Spleen (tissue), 7 donors: ENCODE results near the gene KLF6.

Source experiments
- POLR2A ChIP-seq, 3 donors: fragments of 450-650 bp; IDR thresholded peaks; one replicate each; pipeline ENCODE4 v1.5.1; 2017; ENCODE audit warnings: antibody characterized with exemption in 3 of 3, mild to moderate bottlenecking in 1 of 3
- POLR2AphosphoS5 ChIP-seq, 3 donors: sonication (generic); formaldehyde crosslinking; IDR thresholded peaks; one replicate each; pipeline ENCODE4 v1.5.1; 2017; ENCODE audit warnings: antibody characterized with exemption in 3 of 3
- TF ChIP-seq, protein P1 (sequence below), 11 experiments: fragments of 200-600 bp in 7 of 11; fragments of 450-650 bp in 4 of 11; sonication (generic) in 4 of 11; IDR thresholded peaks in 8 of 11; conservative IDR thresholded peaks in 3 of 11; 1 replicate in 7 of 11; 2 replicates in 4 of 11; pipeline versions ENCODE4 v1.4.0 to v1.8.0; 2016 to 2021; ENCODE audit warnings: antibody characterized with exemption in 11 of 11, inconsistent platforms in 4 of 11, mild to moderate bottlenecking in 1 of 11
- donor health status: DM: no; HTN: no; CAD: no; lungs with moderate emphysema.
- donor health status: DM: no; HTN: no; CAD: no.
- donor health status: DM: no; HTN: no; CAD: no.

DNA sequence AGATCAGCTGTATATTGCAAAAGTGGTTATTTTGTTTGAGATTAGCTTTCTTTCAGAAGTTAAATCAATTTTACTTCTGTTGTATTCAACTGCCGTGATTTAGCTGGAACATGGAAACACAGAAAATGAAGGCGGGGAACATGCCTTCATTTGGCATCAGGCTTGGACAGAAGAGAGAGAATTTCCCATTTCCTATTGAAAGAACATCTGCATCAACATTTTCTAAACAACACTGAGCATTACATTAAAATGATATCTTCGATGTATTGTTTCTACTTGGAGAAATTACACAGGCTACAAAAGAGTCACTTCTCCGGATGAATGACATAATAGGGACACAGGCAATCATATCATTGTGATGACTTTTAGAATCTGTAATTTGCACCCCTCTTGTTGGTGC lies 46.6 kb upstream of the KLF6 start:
- no peak for TF ChIP-seq POLR2A (IDR thresholded peaks at IDR 0.05)
- TF ChIP-seq, protein P1, sequence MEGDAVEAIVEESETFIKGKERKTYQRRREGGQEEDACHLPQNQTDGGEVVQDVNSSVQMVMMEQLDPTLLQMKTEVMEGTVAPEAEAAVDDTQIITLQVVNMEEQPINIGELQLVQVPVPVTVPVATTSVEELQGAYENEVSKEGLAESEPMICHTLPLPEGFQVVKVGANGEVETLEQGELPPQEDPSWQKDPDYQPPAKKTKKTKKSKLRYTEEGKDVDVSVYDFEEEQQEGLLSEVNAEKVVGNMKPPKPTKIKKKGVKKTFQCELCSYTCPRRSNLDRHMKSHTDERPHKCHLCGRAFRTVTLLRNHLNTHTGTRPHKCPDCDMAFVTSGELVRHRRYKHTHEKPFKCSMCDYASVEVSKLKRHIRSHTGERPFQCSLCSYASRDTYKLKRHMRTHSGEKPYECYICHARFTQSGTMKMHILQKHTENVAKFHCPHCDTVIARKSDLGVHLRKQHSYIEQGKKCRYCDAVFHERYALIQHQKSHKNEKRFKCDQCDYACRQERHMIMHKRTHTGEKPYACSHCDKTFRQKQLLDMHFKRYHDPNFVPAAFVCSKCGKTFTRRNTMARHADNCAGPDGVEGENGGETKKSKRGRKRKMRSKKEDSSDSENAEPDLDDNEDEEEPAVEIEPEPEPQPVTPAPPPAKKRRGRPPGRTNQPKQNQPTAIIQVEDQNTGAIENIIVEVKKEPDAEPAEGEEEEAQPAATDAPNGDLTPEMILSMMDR (IDR thresholded peaks at IDR 0.05 in 8 of 11, conservative IDR thresholded peaks at IDR 0.05 in 3 of 11), result no peak
- no peak for TF ChIP-seq POLR2AphosphoS5 (IDR thresholded peaks at IDR 0.05)
